Activated CD4-positive, alpha-beta T cell treated with anti-CD3 and anti-CD28 coated beads, Interleukin-2, amount 50 U/mL, for 48 hours (primary cell): ENCODE measurements around the gene HSPA4.
"Not testable (repeated sequence)": the region's sequence is repeated elsewhere in the genome, so short reads cannot be mapped to it uniquely, and the experiment has no call there.

Source experiments
- DNase-seq, 2 experiments: peaks; one replicate each; pipeline ENCODE4 v3.0.0-alpha.2; 2020

Gene HSPA4

DNA sequence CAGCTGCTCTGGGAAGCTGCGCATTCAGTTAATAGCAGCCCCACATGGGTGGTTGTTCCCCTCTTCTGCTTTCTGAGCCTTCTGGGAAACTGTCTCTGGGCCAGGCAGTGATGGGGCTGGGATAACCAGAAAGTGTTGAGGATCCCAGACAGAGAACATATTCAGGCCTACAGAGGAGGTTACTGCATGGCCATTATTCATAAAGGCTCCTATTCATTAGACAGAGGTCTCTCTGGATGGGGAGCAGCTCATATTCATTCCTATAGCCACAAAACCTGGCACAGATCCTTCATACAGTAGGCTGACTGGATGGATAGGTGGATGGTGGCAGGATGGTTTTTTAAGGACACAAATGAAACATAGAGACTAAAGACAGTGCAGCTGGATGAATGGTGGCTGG, 76.3 kb downstream of the HSPA4 start:
- no peak for DNase-seq

GRCh38 chr5:133129289-133129688, 77.5 kb downstream of the HSPA4 start:
- no peak for DNase-seq

DNA sequence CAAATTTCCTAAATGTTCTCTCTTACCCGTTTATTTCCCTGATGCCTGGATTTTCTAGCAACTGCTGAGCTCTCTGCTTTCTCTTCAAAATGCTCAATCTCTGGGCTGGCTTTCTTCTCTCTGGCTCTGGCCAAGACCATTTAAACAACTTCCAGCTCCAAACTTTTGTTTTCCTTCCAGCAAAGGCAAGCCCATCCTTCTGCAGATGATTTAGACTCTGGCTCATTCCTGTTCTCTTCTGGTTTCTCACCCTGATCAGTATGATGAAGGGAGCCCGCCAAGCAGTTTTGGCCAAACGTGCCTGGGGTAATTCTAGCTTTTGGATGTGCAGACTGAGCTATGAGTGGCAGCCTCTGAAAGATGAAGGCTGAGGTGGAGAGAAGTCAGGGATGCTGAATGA, 78.1 kb downstream of the HSPA4 start:
- DNase-seq, result no peak

DNA sequence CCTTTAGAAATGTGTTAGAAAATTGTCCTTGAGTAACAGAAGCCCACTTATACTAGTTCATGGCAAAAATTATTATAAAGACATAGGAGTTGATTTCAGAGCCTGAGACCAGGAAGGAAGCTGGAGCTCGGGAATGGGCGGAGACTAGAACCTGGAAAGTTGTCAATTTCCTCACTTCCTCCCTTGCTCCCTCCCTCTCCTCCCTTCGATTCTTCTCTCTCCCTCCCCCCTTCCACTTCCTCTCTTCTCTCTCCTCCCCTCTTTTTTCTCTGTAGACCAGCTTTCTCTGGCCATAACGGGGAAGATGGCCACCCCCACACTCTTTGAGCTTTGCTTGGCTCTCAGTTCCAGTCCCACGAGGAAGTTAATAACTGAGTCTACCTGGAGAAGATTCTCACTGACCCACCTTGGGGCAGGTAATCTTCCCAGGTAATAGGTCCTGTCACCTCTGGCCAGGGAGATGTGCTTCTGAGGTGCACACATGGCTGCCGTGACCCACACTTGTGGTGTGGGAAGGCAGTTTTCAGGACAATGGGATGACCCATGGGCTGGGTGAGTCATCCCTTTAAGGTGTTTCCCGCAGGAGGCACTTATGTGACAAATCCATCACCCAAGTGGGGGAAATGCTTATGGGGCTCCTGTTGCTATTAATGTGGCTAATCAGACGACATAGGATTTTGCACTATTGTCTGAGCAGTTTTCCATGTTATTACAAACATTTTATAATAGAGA, 78.7 kb downstream of the HSPA4 start:
- DNase-seq, result no peak

- DNase-seq, result no peak
Observed at GRCh38 chr5:133132717-133133116, 80.9 kb downstream of the HSPA4 start.

DNA sequence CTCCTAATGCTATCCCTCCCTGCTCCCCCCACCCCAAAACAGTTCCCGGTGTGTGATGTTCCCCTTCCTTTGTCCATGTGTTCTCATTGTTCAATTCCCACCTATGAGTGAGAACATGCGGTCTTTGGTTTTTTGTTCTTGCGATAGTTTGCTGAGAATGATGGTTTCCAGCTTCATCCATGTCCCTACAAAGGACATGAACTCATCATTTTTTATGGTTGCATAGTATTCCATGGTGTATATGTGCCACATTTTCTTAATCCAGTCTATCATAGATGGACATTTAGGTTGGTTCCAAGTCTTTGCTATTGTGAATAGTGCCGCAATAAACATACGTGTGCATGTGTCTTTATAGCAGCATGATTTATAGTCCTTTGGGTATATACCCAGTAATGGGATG, 81.4 kb downstream of the HSPA4 start:
- not testable (repeated sequence) for DNase-seq

DNA sequence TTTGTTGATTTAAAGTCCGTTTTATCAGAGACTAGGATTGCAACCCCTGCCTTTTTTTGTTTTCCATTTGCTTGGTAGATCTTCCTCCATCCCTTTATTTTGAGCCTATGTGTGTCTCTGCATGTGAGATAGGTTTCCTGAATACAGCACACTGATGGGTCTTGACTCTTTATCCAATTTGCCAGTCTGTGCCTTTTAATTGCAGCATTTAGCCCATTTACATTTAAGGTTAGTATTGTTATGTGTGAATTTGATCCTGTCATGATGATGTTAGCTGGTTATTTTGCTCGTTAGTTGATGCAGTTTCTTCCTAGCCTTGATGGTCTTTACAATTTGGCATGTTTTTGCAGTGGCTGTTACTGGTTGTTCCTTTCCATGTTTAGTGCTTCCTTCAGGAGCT, 85.1 kb downstream of the HSPA4 start:
- DNase-seq, result not testable (repeated sequence)

DNA sequence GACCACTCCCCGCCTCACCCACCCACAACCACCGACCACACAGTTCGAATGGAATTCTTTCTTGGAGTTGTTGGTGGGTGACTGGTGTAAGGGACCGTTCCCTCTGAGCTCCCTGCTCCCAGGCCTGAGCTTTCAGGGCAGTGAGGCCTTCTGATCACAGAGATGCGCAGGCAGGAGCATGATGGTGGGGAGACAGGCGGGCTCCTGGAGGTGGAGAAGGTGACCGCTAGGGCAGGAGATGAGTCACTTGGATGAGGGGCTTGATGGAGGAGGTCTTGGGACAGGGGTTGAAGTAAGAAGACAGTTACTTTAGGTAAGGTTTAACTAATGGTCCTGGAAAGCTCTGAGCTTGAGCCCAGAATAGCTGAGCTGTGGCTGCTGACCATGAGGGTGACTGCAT, 88.5 kb downstream of the HSPA4 start:
- no peak for DNase-seq

DNA sequence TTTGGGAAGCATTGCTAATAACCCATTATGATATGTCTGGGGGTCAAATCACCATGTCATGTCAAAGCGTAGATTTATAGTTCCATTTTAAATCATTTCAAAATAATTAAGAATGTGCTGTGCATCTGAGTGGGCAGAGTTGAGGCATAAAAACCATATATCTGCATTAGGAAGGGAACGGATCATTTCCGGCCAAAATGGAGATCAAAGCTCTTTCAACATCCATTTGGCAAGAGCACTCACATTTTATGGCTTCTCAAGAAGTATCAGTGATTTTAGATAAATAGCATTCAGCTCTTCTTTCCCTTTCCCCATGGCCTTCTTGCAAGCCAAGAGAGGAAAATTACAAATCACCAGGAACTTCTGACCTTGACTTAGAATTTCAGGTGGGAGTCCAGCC, 89.9 kb downstream of the HSPA4 start:
- no peak for DNase-seq

DNA sequence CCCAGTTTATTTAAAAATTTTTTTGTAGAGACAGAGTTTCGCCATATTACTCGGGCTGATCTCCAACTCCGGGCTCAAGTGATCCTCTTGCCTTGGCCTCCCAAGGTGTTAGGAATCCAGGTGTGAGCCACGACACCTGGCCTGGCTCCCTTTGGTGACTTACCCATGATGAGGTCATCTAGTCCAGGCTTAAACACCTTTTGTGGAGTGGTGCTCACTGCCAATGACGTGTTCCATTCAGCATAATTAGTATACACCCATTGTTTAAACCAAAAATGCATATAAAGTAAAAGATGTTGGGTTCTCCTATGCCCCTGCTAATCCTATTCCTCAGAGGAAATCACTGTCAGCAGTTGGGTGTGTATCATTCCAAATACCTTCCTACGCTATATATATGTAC, 91.0 kb downstream of the HSPA4 start:
- DNase-seq, result no peak

DNA sequence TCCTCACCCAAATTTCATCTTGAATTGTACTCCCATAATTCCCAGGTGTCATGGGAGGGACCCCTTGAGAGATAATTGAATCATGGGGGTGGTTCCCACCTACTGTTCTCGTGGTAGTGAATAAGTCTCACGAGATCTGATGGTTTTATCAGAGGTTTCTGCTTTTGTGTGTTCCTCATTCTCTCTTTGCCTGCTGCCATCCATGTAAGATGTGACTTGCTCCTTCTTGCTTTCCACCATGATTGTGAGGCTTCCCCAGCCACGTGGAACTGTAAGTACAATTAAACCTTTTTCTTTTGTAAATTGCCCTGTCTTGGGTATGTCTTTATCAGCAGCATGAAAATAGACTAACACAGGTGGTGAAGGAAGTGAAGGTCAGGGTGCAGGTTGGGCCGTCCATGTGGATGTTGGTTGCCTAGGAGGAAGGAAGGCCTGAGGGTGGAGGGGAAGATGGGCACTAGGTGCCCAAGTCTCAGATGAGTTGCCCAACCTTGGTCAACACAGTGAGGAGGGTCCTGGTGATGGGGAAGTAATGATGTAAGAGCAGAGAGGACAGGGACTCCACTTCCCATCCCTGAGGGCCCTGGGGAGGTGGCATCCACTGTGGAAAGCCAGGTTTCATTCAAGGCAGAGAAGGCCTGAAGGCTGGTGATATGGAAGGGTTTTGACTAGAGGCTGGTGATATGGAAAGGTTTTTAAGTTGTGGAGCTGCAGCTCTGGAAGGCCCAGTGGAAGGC, 92.6 kb downstream of the HSPA4 start:
- DNase-seq, result no peak

GRCh38 chr5:133145436-133146170, 93.8 kb downstream of the HSPA4 start:
- no peak for DNase-seq

DNA sequence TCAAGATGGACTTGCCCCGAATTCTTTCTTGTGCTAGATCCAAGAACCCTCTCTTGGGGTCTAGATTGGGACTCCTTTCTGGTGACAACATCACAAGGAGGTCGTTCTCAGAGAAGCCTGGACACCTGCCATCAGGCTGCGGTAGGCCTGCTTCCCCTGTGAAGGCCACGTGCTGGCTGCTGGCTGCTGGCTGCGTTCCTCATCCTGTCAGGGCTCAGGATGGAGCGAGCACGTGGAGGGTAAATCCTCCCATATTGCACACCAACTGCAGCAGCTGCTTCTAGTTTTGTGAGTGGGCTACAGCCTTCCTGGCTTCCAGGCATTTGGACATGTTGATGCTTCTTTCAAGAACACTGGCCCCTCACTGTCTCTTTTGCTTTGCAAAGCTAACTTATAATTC, 95.6 kb downstream of the HSPA4 start:
- no peak for DNase-seq

GRCh38 chr5:133147815-133148567, 96.2 kb downstream of the HSPA4 start:
- no peak for DNase-seq

GRCh38 chr5:133149345-133149744, 97.5 kb downstream of the HSPA4 start:
- no peak for DNase-seq

DNA sequence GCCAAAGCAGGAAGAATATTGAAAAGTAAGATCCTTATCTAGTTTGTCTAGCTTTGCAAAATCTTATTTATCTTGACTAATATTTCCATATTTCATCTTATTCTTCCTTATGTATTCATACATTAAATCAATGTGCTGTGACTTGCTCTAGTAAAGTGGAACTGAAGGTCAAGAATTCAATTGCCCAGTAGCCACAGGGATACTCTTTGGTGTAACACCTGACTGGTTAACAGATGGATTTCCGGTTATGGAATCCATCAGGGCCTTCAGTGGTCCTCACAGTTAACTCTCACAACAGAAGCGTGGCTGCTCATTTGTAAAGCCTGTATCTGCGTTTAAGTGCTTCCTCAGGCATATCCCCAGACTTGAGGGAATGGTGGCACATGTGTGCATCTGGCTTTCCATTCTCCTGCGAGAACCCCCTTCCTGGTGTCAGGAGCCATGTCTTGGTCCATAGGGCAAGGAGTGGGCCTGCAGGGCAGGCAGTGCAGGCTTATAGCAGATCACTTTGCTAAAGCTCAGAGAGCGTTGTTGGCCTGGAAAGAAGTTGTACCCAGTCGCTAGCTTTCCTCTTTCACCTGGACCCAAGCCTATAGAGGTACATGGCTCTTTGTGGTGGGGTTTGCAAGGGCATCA, 99.2 kb downstream of the HSPA4 start:
- DNase-seq, result no peak

DNA sequence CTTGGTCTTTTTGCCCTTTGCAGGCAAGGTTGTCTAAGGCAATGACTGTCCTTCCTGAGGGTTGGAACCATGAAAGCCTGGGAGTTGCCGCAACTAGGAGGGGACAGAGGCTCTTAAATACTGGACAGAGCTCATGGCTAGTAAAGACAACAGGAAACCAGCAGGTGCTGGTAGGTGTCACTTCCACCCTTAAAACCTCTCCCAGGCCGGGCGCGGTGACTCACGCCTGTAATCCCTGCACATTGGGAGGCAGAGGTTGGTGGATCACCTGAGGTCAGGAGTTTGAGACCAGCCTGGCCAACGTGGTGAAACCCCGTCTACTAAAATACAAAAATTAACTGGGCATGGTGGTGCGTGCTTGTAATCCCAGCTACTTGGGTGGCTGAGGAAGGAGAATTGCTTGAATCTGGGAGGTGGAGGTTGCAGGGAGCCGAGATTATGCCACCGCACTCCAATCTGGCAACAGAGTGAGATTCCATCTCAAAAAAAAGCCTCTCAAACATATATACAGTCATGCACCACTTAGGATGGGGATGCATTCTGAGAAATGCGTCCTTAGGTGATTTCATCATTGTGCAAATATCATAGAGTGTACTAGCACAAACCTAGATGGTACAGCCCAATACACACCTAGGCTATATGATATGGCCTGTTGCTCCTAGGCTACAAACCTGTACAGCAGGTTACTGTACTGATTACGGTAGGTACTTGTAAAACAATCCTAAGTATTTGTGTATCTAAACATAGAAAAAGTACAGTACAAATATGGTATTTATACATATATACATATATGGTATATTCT, 102.7 kb downstream of the HSPA4 start:
- no peak for DNase-seq

GRCh38 chr5:133155326-133155969, 103.6 kb downstream of the HSPA4 start:
- DNase-seq, result no peak
